Bronchial epithelial cell (primary cell): ENCODE results near the gene RNF138. TPM values are rescaled to one million over a fixed set of nuclear protein-coding genes. Genes with fewer than 3 reads are reported as not detected.

Source experiments
- DNase-seq: peaks from one replicate; pipeline ENCODE4 v3.0.0-alpha.2; 2010; ENCODE audit warnings: low read depth
- FAIRE-seq: peaks from 2 replicates; lab custom pipeline; 2011; peaks lifted over from hg19 to GRCh38; lab: Jason Lieb, UNC
- H3K27me3 ChIP-seq: 2 replicates; pipeline ENCODE4 v1.5.1; 2011; ENCODE audit warnings: low read length; ENCODE audit not compliant: control insufficient read depth, insufficient read depth
- H3K36me3 ChIP-seq: 2 replicates; pipeline ENCODE4 v1.5.1; 2011; ENCODE audit warnings: low read length; ENCODE audit not compliant: control insufficient read depth, insufficient read depth
- H3K4me3 ChIP-seq: 2 replicates; pipeline ENCODE4 v1.5.1; 2011; ENCODE audit warnings: mild to moderate bottlenecking, low read depth, low read length, control low read depth
- total RNA-seq: library from RNA; depleted of rRNA; stranded (reverse); fragments of >200 nt; gene quantifications from 2 replicates; pipeline ENCODE4 v1.2.1, GENCODE V29; 2014
- TF ChIP-seq, protein P1 (sequence below): IDR thresholded peaks from 2 replicates; pipeline ENCODE4 v1.5.1; 2011; ENCODE audit warnings: mild to moderate bottlenecking, moderate library complexity, low read length, control low read depth, inconsistent platforms; ENCODE audit not compliant: insufficient read depth, severe bottlenecking

RNF138 gene
- total RNA-seq, 1 donor from 2014 or later = 18.2 TPM

GRCh38 chr18:32114293-32114942 lies 22.7 kb downstream of the RNF138 start:
- Histone ChIP-seq H3K27me3 (no peaks in the 10 kb centered on the region), H3K36me3 (peaks cover 5% of the 10 kb centered on the region), H3K4me3 (no peak overlapping the region)
- no peak for FAIRE-seq
- no peak for DNase-seq
- TF ChIP-seq, protein P1, sequence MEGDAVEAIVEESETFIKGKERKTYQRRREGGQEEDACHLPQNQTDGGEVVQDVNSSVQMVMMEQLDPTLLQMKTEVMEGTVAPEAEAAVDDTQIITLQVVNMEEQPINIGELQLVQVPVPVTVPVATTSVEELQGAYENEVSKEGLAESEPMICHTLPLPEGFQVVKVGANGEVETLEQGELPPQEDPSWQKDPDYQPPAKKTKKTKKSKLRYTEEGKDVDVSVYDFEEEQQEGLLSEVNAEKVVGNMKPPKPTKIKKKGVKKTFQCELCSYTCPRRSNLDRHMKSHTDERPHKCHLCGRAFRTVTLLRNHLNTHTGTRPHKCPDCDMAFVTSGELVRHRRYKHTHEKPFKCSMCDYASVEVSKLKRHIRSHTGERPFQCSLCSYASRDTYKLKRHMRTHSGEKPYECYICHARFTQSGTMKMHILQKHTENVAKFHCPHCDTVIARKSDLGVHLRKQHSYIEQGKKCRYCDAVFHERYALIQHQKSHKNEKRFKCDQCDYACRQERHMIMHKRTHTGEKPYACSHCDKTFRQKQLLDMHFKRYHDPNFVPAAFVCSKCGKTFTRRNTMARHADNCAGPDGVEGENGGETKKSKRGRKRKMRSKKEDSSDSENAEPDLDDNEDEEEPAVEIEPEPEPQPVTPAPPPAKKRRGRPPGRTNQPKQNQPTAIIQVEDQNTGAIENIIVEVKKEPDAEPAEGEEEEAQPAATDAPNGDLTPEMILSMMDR = no peak

GRCh38 chr18:32122039-32122438 lies 30.4 kb downstream of the RNF138 start:
- peaks cover 4% of the 10 kb centered on the region for H3K36me3 ChIP-seq
- FAIRE-seq (no peak), DNase-seq (no peak)
- TF ChIP-seq, protein P1 = no peak
- no peaks in the 10 kb centered on the region for H3K27me3 ChIP-seq
- H3K4me3 ChIP-seq = no peak overlapping the region

GRCh38 chr18:32126538-32126937 lies 34.9 kb downstream of the RNF138 start:
- peaks cover 2% of the 10 kb centered on the region for H3K36me3 ChIP-seq
- H3K27me3 ChIP-seq = no peaks in the 10 kb centered on the region
- TF ChIP-seq, protein P1 = no peak
- FAIRE-seq (no peak), DNase-seq (no peak)
- no peak overlapping the region for H3K4me3 ChIP-seq

DNA sequence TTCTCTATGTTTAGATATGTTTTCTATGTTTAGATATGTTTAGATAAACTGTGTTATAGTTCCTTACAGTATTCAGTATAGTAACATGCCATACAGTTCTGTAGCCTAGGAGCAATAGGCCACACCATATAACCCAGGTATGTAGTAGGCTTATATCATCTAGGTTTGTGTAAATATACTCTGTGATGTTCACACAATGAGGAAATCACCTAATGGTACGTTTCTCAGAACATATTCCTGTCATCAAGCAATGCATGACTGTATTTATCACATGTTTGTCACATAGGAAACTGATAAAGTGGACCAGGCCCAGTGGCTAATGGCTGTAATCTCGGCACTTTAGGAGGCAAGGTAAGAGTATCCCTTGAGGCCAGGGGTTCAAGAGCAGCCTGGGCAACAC lies 44.0 kb downstream of the RNF138 start:
- Histone ChIP-seq H3K4me3 (no peak overlapping the region), H3K27me3 (no peaks in the 10 kb centered on the region), H3K36me3 (no peaks in the 10 kb centered on the region)
- TF ChIP-seq, protein P1 = no peak
- FAIRE-seq (no peak), DNase-seq (no peak)

DNA sequence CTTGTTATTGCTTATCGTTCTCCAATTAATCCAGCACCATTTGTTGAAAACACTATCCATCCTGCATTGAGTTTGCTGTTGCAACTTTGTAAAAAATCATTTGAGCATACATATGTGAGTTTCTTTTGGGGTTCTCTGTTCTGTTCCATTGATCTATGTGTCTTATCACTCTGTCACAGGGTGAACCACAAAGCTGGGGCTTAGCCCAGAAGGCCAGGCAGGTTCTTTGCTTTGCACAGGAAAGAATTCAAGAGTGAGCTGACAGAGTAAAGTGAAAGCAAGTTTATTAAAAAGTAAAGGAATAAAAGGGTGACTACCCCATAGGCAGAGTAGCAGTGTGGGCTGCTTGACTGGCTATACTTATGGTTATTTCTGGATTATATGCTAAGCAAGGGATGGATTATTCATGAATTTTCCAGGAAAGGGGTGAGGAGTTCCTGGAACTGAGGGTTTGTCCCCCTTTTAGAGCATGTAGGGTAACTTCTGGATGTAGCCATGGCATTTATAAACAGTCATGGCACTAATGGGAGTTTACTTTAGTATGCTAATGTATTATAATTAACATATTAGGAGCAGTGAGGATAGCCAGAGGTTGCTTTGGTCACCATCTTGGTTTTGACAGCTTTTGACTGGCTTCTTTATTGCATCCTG lies 46.8 kb downstream of the RNF138 start:
- FAIRE-seq (no peak), DNase-seq (no peak)
- Histone ChIP-seq H3K27me3 (no peaks in the 10 kb centered on the region), H3K4me3 (no peak overlapping the region), H3K36me3 (no peaks in the 10 kb centered on the region)
- TF ChIP-seq, protein P1 = no peak
